DOHH2 (cell line): ENCODE results near the gene SOAT2.
"Not testable (repeated sequence)": the region's sequence is repeated elsewhere in the genome, so short reads cannot be mapped to it uniquely, and the experiment has no call there.

Source experiments
- H3F3A ChIP-seq: fragments of 200-600 bp; sonication (generic), shearing (Covaris generic); 2 replicates; pipeline ENCODE4 v1.6.0; 2016; ENCODE audit warnings: antibody characterized with exemption, mild to moderate bottlenecking; ENCODE audit not compliant: control insufficient read depth, insufficient read depth
- H3K27ac ChIP-seq: fragments of 200-600 bp; sonication (generic); 2 replicates; pipeline ENCODE4 v1.5.1; 2014; ENCODE audit warnings: low read depth, mild to moderate bottlenecking, low read length, moderate library complexity
- H3K27me3 ChIP-seq: fragments of 200-600 bp; sonication (generic); 2 replicates; pipeline ENCODE4 v1.6.1; 2014; ENCODE audit warnings: mild to moderate bottlenecking, low read length, mixed read lengths; ENCODE audit not compliant: control insufficient read depth
- H3K36me3 ChIP-seq: fragments of 200-600 bp; sonication (generic); 2 replicates; pipeline ENCODE4 v1.6.1; 2014; ENCODE audit warnings: mild to moderate bottlenecking, low read length, moderate library complexity, mixed read lengths; ENCODE audit not compliant: control insufficient read depth
- H3K4me1 ChIP-seq: fragments of 200-600 bp; sonication (generic); 2 replicates; pipeline ENCODE4 v1.6.1; 2014; ENCODE audit warnings: mild to moderate bottlenecking, low read length, mixed read lengths; ENCODE audit not compliant: control insufficient read depth
- H3K4me2 ChIP-seq: fragments of 200-600 bp; sonication (generic); 2 replicates; pipeline ENCODE4 v1.6.0; 2014; ENCODE audit warnings: mild to moderate bottlenecking, low read length, moderate library complexity
- H3K4me3 ChIP-seq: fragments of 200-600 bp; sonication (generic); 2 replicates; pipeline ENCODE4 v1.5.1; 2014; ENCODE audit warnings: mild to moderate bottlenecking, low read length, mixed read lengths
- H3K79me2 ChIP-seq: fragments of 200-600 bp; sonication (generic); 2 replicates; pipeline ENCODE4 v1.6.1; 2014; ENCODE audit warnings: mild to moderate bottlenecking, low read length, mixed read lengths; ENCODE audit not compliant: control insufficient read depth
- H3K9me2 ChIP-seq: fragments of 200-600 bp; sonication (generic); replicated peaks from 2 replicates; pipeline ENCODE4 v1.6.1; 2014; ENCODE audit warnings: mild to moderate bottlenecking, low read length, mixed read lengths; ENCODE audit not compliant: control insufficient read depth
- H3K9me3 ChIP-seq: fragments of 200-600 bp; sonication (generic); 2 replicates; pipeline ENCODE4 v1.6.1; 2014; ENCODE audit warnings: antibody characterized with exemption, low read length, mixed read lengths; ENCODE audit not compliant: control insufficient read depth, insufficient read depth
- H4K20me1 ChIP-seq: fragments of 200-600 bp; sonication (generic); 2 replicates; pipeline ENCODE4 v1.6.0; 2014; ENCODE audit warnings: low read depth, mild to moderate bottlenecking, antibody characterized with exemption, low read length, moderate library complexity; ENCODE audit not compliant: control insufficient read depth, insufficient read depth
- EZH2phosphoT487 ChIP-seq: fragments of 200-600 bp; sonication (generic); IDR thresholded peaks from 2 replicates; pipeline ENCODE4 v1.6.1; 2017; ENCODE audit warnings: borderline replicate concordance, mild to moderate bottlenecking, antibody characterized with exemption, low read length, moderate library complexity, mixed read lengths
- TF ChIP-seq, protein P1 (sequence below): fragments of 200-600 bp; sonication (generic); IDR thresholded peaks from one replicate; pipeline ENCODE4 v1.5.1; 2014; ENCODE audit warnings: antibody characterized with exemption, mild to moderate bottlenecking, low read depth, low read length; ENCODE audit not compliant: poor library complexity, severe bottlenecking

The SOAT2 gene

DNA sequence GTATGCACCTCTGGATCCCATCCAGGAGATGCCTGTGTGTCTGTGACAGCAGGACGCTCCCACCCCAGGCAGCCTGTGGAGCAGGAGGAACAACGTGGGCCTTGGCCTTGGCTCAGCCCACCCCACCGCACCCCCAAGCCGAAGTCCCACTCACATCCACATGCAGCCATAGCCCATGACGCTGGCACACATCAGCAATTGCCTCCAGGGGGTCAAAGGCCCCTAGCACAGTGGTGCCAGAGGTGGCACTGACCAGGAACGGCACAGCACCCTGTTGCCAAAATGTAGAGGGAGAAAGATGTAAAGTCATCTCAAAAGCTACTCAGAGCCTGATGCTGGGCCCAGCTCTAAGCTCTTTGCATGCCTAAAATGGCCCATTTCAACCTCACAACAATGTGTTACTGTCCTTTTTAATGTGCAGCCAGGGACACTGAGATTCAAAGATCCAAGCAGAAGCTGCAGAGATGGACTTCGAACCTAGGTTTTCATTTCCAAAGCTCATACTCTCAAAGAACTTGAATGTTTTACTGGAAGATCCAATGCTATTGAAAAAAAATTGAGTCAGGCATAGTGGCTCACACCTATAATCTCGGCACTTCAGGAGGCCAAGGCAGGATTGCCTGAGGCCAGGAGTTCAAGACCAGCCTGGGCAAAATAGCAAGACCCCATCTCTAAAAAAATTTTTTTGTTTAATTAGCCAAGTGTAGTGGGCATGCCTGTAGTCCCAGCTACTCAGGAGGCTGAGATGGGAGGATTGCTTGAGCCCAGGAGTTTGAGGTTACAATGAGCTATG, 58.0 kb downstream of the SOAT2 start:
- Histone ChIP-seq H3K4me2 (no peak overlapping the region), H3F3A (peaks cover 3% of the 10 kb centered on the region; the same call in 1 of the 2 replicates)

DNA sequence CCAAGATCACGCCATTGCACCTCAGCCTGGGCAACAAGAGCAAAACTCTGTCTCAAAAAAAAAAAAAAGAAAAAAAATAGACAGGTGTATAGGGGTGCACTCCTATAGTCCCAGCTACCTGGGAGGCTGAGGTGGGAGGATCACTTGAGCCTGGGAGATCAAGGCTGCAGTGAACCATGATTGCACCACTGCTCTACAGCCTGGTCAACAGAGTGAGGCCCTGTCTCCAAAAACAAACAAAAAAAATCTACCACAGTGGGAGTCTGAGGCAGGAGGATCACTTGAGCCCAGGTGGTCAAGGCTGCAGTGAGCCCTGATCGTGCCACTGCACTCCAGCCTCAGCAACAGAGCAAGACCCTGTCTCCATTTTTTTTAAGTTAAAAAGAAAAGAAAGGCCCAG, 59.7 kb downstream of the SOAT2 start:
- H3K36me3 ChIP-seq, H3K9me3 ChIP-seq, H3K79me2 ChIP-seq, H3F3A ChIP-seq, H3K9me2 ChIP-seq, H3K4me3 ChIP-seq, H4K20me1 ChIP-seq, H3K27ac ChIP-seq, H3K4me2 ChIP-seq, H3K27me3 ChIP-seq: not testable (repeated sequence)
- peaks cover 10% of the 10 kb centered on the region for H3K4me1 ChIP-seq

More for the DNA sequence above, 58.0 kb downstream of the SOAT2 start:
- Histone ChIP-seq H3K27ac (no peak overlapping the region), H3K4me1 (peaks cover 10% of the 10 kb centered on the region), H3K4me3 (no peak overlapping the region), H3K9me2 (no peaks in the 10 kb centered on the region), H3K9me3 (no peaks in the 10 kb centered on the region), H4K20me1 (no peaks in the 10 kb centered on the region), H3K36me3 (no peaks in the 10 kb centered on the region), H3K79me2 (no peaks in the 10 kb centered on the region), H3K27me3 (no peaks in the 10 kb centered on the region)
- TF ChIP-seq EZH2phosphoT487 = no peak
- TF ChIP-seq, protein P1, sequence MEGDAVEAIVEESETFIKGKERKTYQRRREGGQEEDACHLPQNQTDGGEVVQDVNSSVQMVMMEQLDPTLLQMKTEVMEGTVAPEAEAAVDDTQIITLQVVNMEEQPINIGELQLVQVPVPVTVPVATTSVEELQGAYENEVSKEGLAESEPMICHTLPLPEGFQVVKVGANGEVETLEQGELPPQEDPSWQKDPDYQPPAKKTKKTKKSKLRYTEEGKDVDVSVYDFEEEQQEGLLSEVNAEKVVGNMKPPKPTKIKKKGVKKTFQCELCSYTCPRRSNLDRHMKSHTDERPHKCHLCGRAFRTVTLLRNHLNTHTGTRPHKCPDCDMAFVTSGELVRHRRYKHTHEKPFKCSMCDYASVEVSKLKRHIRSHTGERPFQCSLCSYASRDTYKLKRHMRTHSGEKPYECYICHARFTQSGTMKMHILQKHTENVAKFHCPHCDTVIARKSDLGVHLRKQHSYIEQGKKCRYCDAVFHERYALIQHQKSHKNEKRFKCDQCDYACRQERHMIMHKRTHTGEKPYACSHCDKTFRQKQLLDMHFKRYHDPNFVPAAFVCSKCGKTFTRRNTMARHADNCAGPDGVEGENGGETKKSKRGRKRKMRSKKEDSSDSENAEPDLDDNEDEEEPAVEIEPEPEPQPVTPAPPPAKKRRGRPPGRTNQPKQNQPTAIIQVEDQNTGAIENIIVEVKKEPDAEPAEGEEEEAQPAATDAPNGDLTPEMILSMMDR = no peak

DNA sequence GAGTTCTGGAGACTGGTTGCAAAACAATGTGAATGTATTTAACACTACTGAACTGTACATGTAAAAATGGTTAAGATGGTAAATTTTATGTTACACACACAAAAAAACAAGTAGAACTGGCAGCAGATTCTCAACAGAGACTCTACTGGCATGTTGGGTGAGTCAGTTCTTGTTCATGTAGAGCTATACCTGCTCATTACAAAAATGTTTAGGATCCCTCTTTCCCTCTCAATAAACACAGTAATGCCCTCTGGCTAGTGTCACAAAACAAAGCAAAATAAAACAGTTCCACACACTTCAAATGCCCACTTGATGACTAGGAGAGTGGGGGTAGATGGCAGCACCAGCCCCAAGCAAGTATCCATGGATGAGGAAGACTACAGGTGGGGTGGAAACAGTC, 63.6 kb downstream of the SOAT2 start:
- Histone ChIP-seq H3K4me1 (no peaks in the 10 kb centered on the region), H3K9me3 (no peaks in the 10 kb centered on the region), H4K20me1 (no peaks in the 10 kb centered on the region), H3K4me3 (no peak overlapping the region), H3K9me2 (no peaks in the 10 kb centered on the region), H3K79me2 (no peaks in the 10 kb centered on the region), H3K36me3 (no peaks in the 10 kb centered on the region), H3K27ac (no peak overlapping the region), H3K4me2 (no peak overlapping the region), H3F3A (no peaks in the 10 kb centered on the region), H3K27me3 (no peaks in the 10 kb centered on the region)
- TF ChIP-seq, protein P1 = no peak
- no peak for TF ChIP-seq EZH2phosphoT487

DNA sequence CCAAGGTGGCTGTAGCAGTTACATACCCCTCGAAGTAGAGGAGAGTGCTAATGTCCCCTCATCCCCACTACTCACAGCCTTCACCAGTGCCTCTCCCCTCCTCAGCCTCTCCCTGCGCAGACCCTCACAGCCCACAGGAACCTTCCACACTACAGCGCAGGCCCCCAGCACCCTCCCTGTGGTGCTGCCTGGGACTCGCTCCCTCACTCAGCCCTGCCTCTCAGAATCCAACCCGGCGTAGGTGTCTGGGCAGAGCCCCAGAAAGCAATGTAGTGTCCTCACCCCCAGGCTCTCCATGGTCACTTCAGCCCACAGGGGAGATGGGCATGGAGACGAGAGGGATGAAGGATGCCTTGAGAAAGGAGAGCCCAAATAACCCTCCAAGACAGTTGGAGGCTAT, 66.4 kb downstream of the SOAT2 start:
- no peak for TF ChIP-seq EZH2phosphoT487
- TF ChIP-seq, protein P1 = no peak
- Histone ChIP-seq H3K4me1 (no peaks in the 10 kb centered on the region), H3K79me2 (no peaks in the 10 kb centered on the region), H3K9me3 (no peaks in the 10 kb centered on the region), H3K4me3 (no peak overlapping the region), H3K4me2 (no peak overlapping the region), H3K27me3 (no peaks in the 10 kb centered on the region), H3F3A (no peaks in the 10 kb centered on the region), H3K27ac (no peak overlapping the region), H4K20me1 (no peaks in the 10 kb centered on the region), H3K9me2 (no peaks in the 10 kb centered on the region), H3K36me3 (no peaks in the 10 kb centered on the region)
